Prostate gland (tissue), 2 donors: ENCODE data around the gene CCDC83.

Experiments
- CTCF ChIP-seq, 4 experiments: fragments of 200-600 bp in 2 of 4; fragments of 450-650 bp in 2 of 4; sonication (generic) in 2 of 4; IDR thresholded peaks; 1 replicate in 3 of 4; 2 replicates in 1 of 4; pipeline ENCODE4 v1.5.1; 2016 to 2019; ENCODE audit warnings: antibody characterized with exemption in 4 of 4, mild to moderate bottlenecking in 2 of 4, moderate library complexity in 2 of 4
- POLR2A ChIP-seq: fragments of 450-650 bp; IDR thresholded peaks from one replicate; pipeline ENCODE4 v1.6.1; 2016; ENCODE audit warnings: antibody characterized with exemption, mild to moderate bottlenecking

DNA sequence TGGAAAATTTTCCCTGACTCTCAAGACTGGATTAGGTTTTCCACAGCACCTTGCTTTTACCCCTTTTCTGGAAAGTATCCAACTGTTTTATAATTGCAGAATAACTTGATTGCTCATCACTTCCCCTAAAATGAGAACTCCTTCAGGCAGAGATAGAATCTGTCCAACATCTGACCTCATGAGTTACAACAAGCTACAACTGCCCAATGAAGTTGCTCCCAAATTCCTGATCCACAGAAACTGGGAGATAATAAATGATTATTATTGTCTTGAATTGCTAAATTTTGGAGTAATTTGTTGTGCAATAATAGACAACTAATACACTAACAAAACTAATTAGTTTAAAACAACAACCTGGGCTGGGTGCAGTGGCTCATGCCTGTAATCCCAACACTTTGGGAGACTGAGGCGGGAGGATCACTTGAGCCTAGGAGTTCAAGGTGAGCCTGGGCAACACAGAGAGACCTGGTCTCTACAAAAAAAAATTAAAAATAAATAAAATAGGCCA is 10.0 kb upstream of the CCDC83 start:
- no peak for TF ChIP-seq CTCF (IDR thresholded peaks at IDR 0.05)
- no peak for TF ChIP-seq POLR2A
